ENCODE data around the gene KCNIP4. TPM values are rescaled to one million over a fixed set of nuclear protein-coding genes. Genes with fewer than 3 reads are reported as not detected.

KCNIP4 gene
- total and polyA plus RNA-seq, 2 donors (not counting 3 experiments of a cell fraction or from before 2014, with no cell fraction given): not detected

DNA sequence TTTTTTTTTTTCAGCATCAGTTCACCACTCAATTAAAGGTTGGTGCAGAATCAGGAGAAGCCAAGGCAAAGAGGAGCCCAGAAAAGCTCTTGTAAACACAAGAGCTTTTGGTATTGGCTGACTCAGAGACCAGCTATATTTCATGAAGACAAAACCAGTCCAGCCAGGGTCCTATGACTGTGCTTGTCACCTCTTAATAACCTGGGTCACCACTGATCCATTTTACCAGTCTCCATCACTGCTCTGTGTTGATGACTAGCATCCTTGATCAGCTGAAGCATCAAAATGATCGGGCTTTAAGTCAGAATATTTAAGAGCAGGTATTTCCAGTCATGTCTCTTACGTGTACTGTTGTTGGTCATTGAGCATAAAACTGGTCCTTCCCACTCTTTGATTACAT lies 1010.4 kb downstream of the KCNIP4 start:
- Histone ChIP-seq H4K20me1 (replicated peaks; ENCODE audit: control insufficient read depth, extremely low read depth, insufficient read depth, low read length) (no peaks in the 10 kb centered on the region), H3K27me3 (ENCODE audit: control insufficient read depth in 2 of 2, insufficient read depth in 2 of 2, low read length in 2 of 2) (no peaks in the 10 kb centered on the region), H3K27ac (ENCODE audit: insufficient read depth, low read depth, low read length) (no peak overlapping the region), H3K4me1 (ENCODE audit: control insufficient read depth, extremely low read depth, insufficient read depth, low read length) (no peaks in the 10 kb centered on the region), H3K9me3 (replicated peaks; ENCODE audit: control insufficient read depth, insufficient read depth, low read length) (no peaks in the 10 kb centered on the region), H3K79me2 (ENCODE audit: control insufficient read depth, insufficient read depth, low read length) (no peaks in the 10 kb centered on the region), H3K9ac (replicated peaks; ENCODE audit: extremely low read depth, insufficient read depth, low read length) (no peak overlapping the region), H3K4me2 (ENCODE audit: insufficient read depth, low read length) (no peak overlapping the region), H2AFZ (ENCODE audit: low read depth, low read length) (no peak overlapping the region), H3K4me3 (replicated peaks in 1 of 3; ENCODE audit: insufficient read depth in 1 of 3, low read depth in 1 of 3, low read length in 3 of 3) (no peak overlapping the region), H3K9me1 (replicated peaks; ENCODE audit: control insufficient read depth, extremely low read depth, insufficient read depth, low read length) (no peaks in the 10 kb centered on the region), H3K36me3 (ENCODE audit: control insufficient read depth in 2 of 2, extremely low read depth in 1 of 2, insufficient read depth in 2 of 2, low read length in 2 of 2) (no peaks in the 10 kb centered on the region)
- DNase-seq (ENCODE audit: low read depth, low spot score): no peak
- intact Hi-C loops (cut with micrococcal nuclease): loop anchor here (10.0 kb wide), 1 partner anchor 163 kb away; no protein-coding TSS in a partner anchor
- dilution Hi-C loops (cut with MboI; ENCODE audit: extremely low pct_ligation_motif_present, low sequenced_read_pairs): no loop called here
- CTCF ChIA-PET: interaction anchor here (1.5 to 1.6 kb wide), 2 partner anchors 16 to 164 kb away, joined by 3 read pairs; no protein-coding TSS in a partner anchor
- no TSS peak for BruUV-seq (replicated peaks)
- TF ChIP-seq CTCF (IDR thresholded peaks at IDR 0.05; ENCODE audit: extremely low read depth in 1 of 2, insufficient read depth in 1 of 2, low read depth in 1 of 2, low read length in 2 of 2) (no peak), POLR2A (IDR thresholded peaks at IDR 0.05; ENCODE audit: low read depth, low read length) (no peak), POLR2AphosphoS5 (IDR thresholded peaks at IDR 0.05; ENCODE audit: insufficient read depth, low read depth, low read length) (no peak), MYC (IDR thresholded peaks at IDR 0.05; ENCODE audit: low read depth, low read length) (no peak), EZH2 (IDR thresholded peaks at IDR 0.05; ENCODE audit: borderline replicate concordance, low read depth, low read length, severe bottlenecking) (no peak), GATA2 (IDR thresholded peaks at IDR 0.05; ENCODE audit: insufficient read depth, insufficient read length, low read depth, low read length) (no peak), JUN (IDR thresholded peaks at IDR 0.05; ENCODE audit: borderline replicate concordance, insufficient read depth, insufficient read length, low read depth) (no peak), FOS (IDR thresholded peaks at IDR 0.05; ENCODE audit: borderline replicate concordance, insufficient read depth, low read length) (no peak), MAX (IDR thresholded peaks at IDR 0.05; ENCODE audit: insufficient read depth, insufficient read length) (no peak)
- FAIRE-seq: no peak
- POLR2A ChIA-PET: no interaction called here

Measured in endothelial cell of umbilical vein (primary cell).